HL-60 (cell line): Measurements from ENCODE around the gene ZNF492.
"Not testable (repeated sequence)": the region's sequence is repeated elsewhere in the genome, so short reads cannot be mapped to it uniquely, and the experiment has no call there.

Source experiments
- POLR2AphosphoS5 ChIP-seq: IDR thresholded peaks from 2 replicates; pipeline ENCODE4 v1.6.1; 2012; ENCODE audit warnings: low read depth
- TF ChIP-seq, protein P1 (sequence below): IDR thresholded peaks from one replicate; pipeline ENCODE4 v1.5.1; 2011; ENCODE audit warnings: low read length, control low read depth, inconsistent platforms; ENCODE audit not compliant: insufficient read depth
- TF ChIP-seq, protein P2 (sequence below): IDR thresholded peaks from 2 replicates; pipeline ENCODE4 v1.6.1; 2012; ENCODE audit warnings: low read depth; ENCODE audit not compliant: insufficient replicate concordance

DNA sequence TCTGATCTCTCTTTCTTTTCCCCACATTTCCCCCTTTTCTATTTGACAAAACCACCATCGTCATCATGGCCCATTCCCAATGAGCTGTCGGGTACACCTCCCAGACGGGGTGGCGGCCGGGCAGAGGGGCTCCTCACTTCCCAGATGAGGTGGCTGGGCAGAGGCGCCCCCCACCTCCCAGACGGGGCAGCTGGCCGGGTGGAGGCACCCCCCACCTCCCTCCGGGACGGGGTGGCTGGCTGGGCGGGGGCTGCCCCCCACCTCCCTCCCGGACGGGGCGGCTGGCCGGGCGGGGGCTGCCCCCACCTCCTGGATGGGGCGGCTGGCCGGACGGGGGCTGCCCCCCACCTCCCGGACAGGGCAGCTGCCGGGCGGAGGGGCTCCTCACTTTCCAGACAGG, 68.5 kb downstream of the ZNF492 start:
- TF ChIP-seq, protein P1, sequence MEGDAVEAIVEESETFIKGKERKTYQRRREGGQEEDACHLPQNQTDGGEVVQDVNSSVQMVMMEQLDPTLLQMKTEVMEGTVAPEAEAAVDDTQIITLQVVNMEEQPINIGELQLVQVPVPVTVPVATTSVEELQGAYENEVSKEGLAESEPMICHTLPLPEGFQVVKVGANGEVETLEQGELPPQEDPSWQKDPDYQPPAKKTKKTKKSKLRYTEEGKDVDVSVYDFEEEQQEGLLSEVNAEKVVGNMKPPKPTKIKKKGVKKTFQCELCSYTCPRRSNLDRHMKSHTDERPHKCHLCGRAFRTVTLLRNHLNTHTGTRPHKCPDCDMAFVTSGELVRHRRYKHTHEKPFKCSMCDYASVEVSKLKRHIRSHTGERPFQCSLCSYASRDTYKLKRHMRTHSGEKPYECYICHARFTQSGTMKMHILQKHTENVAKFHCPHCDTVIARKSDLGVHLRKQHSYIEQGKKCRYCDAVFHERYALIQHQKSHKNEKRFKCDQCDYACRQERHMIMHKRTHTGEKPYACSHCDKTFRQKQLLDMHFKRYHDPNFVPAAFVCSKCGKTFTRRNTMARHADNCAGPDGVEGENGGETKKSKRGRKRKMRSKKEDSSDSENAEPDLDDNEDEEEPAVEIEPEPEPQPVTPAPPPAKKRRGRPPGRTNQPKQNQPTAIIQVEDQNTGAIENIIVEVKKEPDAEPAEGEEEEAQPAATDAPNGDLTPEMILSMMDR, result not testable (repeated sequence)
- not testable (repeated sequence) for TF ChIP-seq POLR2AphosphoS5
- TF ChIP-seq, protein P2, sequence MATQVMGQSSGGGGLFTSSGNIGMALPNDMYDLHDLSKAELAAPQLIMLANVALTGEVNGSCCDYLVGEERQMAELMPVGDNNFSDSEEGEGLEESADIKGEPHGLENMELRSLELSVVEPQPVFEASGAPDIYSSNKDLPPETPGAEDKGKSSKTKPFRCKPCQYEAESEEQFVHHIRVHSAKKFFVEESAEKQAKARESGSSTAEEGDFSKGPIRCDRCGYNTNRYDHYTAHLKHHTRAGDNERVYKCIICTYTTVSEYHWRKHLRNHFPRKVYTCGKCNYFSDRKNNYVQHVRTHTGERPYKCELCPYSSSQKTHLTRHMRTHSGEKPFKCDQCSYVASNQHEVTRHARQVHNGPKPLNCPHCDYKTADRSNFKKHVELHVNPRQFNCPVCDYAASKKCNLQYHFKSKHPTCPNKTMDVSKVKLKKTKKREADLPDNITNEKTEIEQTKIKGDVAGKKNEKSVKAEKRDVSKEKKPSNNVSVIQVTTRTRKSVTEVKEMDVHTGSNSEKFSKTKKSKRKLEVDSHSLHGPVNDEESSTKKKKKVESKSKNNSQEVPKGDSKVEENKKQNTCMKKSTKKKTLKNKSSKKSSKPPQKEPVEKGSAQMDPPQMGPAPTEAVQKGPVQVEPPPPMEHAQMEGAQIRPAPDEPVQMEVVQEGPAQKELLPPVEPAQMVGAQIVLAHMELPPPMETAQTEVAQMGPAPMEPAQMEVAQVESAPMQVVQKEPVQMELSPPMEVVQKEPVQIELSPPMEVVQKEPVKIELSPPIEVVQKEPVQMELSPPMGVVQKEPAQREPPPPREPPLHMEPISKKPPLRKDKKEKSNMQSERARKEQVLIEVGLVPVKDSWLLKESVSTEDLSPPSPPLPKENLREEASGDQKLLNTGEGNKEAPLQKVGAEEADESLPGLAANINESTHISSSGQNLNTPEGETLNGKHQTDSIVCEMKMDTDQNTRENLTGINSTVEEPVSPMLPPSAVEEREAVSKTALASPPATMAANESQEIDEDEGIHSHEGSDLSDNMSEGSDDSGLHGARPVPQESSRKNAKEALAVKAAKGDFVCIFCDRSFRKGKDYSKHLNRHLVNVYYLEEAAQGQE, result not testable (repeated sequence)
